Measurements from ENCODE around the gene MSH6.
"Not testable (repeated sequence)": the region's sequence is repeated elsewhere in the genome, so short reads cannot be mapped to it uniquely, and the experiment has no call there.

Gene MSH6

DNA sequence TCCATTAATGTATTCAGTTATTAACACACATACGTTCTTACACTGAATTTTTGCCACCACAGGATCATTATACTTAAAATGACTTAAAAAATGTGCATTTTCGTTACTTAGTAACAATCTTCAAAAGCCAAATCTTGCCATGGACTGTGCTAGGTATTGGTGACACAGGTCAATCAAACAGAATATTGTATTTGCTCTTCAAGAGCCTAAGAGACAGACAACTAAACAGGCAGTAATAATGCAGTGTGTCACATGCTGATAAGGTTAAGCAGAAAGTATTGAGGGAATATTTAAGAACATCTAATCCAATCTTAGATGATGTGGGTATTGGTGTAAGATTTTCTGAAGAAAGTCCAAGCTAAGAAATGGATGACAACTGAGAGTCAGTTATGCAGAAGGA is 66.4 kb downstream of the MSH6 start:
- DNase-seq: no peak

DNA sequence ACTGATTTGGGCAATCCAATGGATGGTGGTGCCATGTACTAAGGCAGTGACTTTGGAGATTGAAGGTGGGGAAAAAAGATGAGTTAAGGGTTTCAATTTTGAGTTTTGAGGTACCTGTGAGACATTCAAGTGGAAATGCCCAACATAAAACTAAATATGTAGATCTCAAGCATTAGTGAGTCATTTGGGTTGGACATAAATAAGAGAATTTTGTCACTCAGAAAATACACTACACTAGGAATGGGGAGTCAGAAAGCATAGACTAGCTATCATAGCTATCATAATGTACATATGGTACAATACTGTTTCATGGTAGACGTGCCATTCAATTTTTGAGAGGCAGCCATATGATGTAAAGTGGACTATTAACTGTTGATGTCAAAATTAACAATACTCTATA is 67.3 kb downstream of the MSH6 start:
- DNase-seq: no peak

DNA sequence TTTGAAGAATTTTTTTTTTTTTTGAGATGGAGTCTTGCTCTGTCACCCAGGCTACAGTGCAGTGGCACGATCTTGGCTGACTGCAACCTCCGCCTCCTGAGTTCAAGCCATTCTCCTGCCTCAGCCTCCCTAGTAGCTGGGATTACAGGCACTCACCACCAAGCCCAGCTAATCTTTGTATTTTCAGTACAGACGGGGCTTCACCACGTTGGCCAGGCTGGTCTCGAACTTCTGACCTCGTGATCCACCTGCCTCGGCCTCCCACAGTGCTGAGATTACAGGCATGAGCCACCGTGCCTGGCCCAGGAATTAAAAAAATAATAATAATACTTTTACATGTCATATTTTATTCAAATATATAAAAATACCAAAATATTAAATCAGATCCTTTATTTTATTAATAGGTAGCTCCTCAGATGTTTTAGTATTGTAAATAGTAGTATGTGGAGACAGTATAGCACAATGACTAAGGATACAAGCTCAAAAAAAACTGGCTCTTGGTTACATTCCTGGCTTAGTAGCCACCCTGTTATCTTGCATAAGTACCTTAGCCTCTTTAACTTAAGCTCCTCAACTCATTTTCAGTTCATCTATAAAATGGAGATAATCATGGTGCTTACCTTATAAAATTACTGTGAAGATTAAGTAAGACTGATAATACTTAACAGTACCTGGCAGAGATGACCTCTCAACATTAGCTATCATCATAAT is 70.3 kb downstream of the MSH6 start:
- DNase-seq: not testable (repeated sequence)
